Hematopoietic multipotent progenitor cell treated with erythropoietin and hydrocortisone succinate and interleukin-3 and kit ligand, for 15 days (in vitro differentiated cells): ENCODE measurements around the gene TNFRSF18.
"Not testable (repeated sequence)": the region's sequence is repeated elsewhere in the genome, so short reads cannot be mapped to it uniquely, and the experiment has no call there.

ENCODE experiments used
- DNase-seq: peaks from one replicate; pipeline ENCODE4 v3.0.0-alpha.2; 2015; ENCODE audit warnings: low spot score

The TNFRSF18 gene

DNA sequence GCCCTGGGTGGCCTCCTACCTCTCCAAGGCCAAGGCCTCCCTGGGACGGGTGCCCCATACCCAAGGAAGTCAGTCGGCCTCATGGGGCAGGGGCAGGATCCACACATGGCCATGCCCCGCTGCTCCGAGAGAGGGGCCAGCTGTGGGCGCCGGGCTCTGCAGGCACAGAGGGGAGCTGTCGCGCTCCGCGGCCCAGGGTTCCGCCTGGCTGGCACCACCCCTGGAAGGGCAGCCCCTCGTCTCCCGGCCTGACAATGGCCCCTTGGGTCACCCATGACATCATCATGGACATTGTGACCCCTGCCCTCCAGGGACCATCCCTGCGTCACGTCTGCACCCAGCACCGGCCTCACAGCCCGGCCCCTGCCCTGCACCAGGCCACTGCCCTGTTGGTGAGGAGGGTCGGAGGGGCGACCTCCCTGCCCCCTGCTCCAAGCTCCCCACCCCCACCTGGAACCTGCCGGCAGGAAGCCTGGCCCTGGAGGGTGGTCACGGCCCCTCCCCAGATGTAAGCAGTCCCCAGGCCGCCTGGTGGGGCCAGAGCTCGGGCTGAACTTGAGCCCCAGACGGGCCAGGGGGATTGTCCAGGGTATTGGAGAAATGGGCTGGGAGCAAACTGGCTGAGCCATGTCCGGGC is 26.9 kb downstream of the TNFRSF18 start:
- DNase-seq: no peak

DNA sequence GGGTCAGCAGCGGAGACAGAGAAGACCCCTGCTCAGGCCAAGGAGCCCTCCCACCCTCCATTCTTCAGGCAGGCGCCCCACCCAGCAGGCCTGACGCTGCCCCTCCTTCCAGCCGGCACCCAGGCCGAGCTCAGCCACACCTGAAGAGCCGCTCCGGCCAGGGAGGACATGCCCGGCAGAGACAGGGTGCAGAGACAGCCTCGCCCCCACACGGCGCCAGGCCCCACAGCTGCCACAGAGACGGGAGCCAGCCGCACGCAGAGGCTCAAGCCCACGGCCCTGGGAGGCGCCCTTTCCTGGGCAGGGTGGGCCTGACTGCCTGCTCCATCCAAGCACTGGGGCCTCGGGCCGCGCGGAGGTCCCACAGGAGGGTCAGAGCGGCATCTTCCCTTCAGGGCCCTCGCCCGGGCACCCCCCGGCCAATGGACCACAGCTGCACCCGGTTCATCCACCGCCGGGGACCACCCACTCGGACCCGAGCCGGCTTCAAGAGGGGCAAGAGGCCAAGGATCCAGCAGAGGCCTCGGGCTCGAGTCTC is 27.5 kb downstream of the TNFRSF18 start:
- no peak for DNase-seq

DNA sequence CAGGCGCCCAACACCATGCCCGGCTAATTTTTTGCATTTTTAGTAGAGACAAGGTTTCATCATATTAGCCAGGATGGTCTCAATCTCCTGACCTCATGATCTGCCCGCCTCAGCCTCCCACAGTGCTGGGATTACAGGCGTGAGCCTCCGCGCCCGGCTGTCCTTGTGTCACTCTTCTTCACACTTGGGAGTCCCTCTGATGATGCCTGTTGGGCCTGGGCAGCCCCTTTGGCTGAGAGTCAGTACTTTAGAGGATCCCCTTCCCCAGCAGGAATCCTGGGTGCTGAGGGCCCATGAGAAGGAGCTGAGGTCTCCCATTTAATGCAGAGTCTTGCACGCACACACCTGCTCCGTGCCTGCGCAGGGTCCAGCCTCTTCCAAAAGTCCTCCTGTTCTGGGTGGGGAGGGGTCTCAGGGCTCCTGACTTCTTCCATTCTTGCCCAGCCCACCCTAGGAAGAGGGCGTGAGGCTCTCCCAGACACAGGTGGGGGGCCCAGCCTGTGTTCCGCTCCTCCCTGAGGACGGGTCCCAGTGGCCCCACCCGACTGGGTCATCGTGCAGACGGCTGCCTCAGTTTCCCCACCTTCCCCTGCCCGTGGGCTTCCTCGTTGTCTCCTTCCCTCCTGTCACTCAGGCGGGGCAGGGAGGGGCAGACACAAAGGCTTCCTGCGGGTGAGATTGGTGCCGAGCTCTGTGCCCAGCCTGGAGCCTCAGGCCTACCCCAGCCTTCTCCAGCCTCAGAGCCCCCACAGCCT is 28.8 kb downstream of the TNFRSF18 start:
- no peak for DNase-seq

DNA sequence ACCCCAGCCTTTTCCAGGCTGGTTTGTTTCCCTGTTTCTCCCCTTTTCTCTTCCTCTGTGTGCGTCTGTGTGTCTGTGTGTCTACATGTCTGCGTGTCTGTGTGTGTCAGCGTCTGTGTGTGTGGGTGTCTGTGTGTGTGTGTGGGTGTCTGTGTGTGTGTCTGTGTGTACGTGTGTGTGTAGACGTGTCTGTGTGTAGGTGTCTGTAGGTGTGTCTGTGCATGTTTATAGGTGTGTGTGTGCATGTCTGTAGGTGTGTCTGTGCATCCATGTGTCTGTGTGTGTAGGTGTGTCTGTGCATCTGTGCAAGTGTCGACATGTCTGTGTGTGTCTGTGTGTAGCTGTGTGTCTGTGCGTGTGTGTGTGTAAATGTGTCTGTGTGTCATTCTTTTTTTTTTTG is 29.5 kb downstream of the TNFRSF18 start:
- DNase-seq: no peak

DNA sequence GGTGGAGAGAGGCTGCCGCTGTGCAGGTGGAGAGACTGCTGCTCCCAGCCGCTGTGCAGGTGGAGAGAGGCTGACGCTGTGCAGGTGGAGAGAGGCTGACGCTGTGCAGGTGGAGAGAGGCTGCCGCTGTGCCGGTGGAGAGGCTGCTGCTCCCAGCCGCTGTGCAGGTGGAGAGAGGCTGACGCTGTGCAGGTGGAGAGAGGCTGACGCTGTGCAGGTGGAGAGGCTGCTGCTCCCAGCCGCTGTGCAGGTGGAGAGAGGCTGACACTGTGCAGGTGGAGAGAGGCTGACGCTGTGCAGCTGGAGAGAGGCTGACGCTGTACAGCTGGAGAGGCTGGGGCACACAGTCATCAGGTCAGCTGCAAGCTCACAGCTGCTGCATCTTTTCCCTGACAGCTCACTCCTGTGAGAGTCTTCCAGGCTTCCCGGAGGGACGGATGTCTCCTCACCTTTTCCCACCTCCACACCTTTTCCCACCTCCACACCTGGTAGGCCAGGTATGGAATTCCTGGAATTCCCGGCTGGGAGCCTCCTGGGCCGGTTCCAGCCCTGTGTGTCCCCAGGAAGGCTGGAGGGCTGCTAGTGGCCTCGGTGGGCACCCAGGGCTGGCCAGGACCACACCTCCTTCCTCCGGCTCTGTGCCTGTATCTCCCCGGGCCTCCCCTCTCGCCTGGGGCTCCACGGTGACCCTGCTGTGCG is 30.2 kb downstream of the TNFRSF18 start:
- DNase-seq: not testable (repeated sequence)

DNA sequence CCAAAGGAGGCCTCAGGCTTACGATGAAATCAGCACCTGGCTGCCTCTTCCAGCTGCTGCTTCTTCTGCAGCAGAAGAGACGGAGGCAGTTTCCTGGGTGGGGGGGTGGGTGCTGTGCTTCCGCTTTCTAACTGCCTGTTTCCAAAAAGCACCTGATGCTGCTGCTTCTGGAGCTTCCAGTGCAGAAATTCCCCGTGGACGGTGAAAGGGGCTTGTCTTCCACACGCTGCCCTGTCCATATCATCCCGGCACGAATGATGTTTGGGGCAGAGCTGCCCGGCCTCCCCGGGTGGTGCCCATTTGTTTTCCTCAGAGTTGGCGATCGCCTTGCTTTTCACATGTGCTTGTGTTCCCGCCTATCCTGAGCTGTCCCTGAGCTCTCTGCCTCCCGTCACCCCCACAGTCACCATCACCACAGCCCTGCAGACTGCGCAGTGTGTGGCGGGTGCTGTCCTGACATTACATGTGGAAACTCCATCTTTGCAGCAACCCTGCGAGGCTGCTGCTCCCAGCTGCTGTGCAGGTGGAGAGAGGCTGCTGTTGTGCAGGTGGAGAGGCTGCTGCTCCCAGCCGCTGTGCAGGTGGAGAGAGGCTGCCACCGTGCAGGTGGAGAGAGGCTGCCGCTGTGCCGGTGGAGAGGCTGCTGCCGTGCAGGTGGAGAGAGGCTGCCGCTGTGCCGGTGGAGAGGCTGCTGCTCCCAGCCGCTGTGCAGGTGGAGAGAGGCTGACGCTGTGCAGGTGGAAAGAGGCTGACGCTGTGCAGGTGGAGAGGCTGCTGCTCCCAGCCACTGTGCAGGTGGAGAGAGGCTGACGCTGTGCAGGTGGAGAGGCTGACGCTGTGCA is 30.9 kb downstream of the TNFRSF18 start:
- DNase-seq: no peak

DNA sequence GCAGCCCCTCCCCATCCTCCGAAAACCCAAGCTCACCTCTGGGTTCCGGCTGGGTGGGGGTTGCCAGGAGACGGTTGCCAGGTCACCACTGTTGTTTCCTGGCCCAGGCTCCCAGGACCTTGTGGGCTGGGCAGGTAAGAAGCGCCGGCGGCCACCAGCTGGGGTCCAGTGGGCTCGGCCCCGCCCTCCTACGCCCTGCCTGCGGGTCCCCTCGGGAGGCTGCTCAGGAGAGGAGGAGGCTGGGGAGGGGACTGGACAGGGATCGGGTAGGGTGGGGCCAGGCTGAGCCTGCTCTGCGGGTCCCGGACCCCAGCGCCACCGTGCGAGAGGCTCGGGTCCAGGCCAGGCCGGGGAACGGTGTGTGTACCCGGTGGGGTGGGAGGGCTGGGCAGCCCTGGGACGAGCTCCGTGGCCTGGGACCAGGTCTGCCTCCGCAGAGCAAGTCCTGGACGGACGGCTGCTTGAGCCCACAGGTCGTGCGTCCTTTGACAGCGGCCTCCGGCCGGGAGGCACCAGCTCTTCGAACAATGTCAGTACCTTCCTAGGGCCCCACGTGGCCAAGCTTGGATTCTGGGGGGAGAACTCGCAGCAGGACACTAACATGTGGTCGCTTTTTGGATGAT is 32.5 kb downstream of the TNFRSF18 start, which contains the start of gene TTLL10:
Gene TTLL10 (plus strand): TSS at position 88 of the 623 bp plus-strand sequence. CDS start 5,336 bp downstream, outside the sequence.
- no peak for DNase-seq

DNA sequence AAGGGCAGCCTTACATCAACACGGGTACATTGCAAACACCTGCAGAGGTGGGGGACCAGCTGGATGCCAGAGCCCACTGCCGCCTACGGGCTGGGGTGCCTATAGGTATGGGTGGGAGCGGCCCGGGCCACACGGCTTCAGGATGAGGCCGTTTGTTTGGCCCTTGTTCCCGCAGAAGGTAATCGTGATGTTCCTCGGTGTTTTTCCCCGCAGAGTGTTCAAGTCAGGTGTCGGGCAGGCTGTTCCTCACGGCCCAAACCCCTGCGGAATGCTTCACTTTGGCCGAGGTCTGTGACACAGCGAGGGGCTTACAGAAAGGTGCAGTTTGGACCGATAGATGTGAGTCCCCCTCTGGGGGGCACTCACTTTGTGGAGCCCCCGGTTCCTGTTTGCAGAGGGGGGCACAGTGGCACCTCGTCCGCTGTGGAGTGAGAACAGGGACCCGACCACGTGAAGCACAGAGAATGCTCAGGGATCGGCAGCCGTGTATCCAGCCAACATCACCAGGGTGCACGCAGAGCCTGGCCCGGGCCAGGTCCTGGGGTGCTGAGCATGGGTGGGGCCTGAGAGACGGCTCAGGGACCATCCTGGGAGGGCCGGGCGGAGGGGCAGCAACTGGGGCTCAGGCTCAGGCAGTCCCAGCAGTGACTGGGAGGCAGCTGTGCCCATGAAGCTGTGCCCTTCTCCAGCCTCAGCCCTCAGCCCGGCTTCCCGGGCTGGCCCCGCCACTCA is 33.2 kb downstream of the TNFRSF18 start:
- no peak for DNase-seq

DNA sequence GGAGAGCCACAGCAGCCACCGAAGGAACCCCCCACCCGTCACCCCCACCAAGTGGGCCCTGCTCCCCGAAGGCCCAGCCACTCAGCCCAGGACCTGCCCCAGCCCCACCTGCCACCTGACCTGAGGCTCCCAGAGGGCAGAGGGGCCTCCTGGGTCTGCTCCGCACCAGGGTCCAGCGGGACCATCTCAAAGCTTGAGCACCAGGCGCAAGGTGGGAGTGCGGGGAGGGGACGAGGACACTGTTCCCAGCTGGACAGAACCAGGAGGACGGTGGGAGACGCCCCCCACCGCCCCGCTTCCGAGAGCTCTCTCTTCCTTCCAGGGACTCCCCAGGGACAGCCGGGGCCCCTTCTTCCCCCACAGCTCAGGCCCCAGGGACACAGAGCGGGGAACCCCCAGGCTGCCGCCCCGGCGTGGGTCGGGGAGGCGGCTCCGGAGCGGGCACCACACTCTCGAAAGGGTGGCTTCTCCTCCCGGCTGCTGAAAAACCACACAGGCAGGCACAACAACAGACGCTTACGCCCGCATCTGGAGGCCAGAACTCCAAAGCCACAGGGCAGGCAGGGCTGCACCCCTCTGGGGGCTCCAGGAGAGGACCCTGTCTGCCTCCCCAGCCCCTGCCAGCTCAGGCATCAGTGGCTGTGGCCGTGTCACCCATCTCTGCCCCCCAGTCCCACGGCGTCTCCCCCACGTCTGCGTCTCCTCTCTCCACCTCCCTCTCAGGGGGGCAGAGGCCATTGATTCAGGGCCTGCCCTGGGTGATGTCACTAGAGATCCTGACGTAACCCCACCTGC is 34.6 kb downstream of the TNFRSF18 start:
- no peak for DNase-seq

DNA sequence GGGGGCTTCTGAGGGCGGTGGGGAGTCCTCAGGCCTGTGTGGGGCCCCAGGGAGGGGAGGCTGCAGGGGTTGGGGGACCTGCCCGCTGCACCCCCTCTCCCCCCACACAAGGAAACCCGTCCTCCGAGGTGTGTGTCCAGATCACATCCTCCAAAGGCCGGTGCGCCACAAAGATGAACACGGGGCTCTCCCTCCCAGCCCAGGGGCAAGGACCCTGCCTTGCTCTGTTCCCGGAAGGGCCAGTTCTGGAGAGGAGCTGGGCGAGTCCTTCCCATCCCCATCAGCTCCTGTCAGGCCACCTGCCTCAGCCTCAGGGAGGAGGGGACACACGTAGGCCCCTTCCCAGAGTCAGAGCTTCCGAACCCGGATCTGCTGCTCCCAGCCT is 35.2 kb downstream of the TNFRSF18 start:
- no peak for DNase-seq

DNA sequence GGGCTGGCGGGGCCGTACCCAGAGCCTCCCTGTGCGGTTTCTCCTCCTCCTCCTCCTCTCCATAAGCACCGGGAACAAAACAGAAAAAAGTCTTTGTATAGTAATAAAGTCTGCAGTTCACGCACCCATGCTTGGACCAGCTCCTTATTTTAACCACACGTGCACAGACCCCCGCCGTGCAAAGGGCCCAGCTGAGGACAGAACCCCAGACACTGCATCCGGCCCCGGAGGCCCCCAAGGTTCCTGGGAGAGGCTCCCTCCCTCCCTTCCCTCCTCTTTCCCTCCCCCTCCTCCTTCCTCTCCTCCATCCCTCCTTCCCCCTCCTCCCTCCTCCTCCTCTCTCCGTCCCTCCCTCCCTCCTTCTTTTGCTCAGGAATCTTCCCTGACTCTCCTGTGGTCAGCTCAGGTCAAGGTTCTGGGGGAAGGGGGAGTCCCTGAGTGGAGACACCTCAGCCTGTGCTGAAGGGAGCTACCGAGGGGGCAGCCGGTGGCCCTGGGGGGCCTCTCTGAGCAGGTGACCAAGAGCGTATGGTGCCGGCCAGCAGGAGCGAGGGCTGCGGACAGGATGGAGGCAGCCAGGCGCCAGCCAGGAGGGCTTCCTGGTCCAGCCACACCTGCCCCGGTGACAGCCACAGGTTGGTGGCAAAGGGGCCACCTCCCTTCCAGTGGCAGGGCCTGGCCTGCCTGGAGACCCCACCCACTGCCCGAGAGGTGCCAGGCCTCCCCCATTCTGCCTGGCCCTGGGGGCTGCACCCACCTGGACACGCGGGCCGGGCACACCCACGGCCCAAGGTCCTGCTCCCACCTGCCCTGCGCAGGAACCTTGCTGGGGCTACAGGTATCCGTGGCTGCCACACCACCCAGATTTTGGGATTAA is 35.9 kb downstream of the TNFRSF18 start:
- DNase-seq: no peak

DNA sequence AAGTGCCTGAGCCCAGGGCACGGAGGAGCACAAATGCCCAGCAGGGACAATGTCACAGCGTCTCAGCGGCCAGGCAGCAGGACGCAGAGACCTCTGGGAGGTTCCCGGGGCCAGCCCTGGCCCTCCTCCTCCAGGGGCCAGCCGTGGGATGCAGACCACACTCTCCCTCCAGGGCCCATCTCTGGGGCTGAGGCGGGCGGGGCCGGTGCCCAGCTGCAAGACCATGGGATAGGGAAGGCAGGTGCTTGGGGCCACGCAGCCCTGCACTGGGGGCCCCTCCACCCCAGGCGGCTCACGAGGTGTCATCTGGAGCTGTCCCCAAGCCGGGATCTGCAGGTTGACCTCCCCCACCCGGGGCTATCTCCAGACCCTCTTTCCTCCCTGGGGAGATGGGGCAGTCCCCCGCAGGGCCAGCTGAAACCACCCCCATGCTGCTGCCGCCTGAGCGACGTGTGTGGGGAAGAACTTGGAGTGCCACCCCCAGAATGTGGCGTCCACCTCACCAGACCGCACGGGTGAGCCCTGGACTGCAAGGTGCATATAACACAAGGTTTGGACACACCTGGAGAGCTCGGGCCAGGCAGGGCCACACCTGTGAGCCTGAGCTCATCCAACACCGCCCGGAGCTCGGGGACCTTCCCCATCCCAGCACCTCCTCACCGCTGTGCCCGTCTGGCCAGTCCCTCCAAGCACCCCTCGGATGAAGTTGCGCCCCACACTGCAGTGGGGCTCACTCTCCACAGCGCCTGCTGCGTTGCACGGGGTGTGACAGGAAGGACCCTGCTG is 36.8 kb downstream of the TNFRSF18 start:
- DNase-seq: no peak

DNA sequence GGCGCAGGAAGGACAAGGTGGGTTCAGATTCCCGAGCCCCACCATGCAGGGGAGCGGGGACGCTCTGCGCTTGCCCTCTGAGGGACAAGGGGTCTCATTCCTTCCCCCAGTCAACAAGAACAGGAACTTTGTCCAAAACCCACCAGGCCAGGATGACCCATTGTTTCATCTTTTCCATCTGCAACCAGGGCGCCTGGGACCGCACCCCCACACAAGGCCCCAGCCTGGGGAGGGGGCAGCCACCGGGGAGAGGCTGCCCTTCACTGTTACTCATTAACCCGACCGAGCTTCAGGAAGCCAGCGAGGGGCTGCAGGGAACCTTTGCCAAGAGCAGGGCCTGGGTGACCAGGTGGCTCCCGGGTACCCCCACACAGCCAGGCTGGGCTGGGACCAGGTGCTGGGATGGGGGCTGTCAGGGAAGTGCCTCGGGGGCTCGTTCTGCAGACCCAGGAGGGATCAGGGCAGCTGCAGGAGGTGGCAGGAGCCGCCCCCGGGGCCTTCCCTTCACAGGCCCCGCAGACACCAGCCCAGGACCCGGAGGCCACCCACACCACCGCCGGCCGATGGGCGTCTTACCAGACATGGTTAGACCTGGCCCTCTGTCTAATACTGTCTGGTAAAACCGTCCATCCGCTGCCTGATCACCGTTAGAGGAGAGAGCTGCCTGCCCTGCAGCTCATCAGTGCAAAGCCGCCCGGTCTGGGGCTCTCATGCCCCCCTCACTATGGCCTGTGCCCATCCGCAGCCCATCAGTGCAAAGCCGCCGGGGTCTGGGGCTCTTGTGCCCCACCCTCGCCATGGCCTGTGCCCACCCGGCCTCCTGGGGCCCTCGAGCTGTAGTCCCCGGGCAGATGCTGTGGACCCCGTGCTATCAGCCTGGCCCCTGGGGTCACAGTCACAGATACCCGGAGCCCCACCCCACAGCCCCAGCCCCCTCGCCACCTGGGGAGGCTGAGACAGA is 37.7 kb downstream of the TNFRSF18 start:
- DNase-seq: no peak

DNA sequence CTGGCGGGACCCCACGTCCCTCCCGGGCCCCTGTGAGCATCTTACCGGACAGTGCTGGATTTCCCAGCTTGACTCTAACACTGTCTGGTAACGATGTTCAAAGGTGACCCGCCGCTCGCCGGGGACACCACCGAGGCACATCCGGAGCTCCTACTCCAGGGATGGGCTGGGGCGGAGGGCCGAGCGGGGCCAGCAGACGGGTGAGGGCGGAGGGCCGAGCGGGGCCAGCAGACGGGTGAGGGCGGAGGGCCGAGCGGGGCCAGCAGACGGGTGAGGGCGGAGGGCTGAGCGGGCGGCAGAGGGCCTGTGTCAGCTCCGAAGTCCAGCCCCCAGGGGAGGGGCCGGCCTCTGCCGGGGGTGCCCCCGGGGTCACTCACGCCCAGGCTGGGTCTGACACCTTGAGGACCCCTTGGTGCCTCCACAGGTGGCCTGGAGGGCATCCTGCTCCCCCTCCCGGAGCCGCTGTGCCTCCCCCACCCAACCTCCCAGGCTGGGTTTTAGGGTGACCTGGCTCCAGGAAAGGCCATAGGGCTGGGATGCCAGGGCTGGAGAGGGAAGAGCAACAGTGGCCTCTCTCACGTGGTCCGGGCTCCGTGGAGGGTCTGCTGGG is 38.4 kb downstream of the TNFRSF18 start:
- DNase-seq: no peak

DNA sequence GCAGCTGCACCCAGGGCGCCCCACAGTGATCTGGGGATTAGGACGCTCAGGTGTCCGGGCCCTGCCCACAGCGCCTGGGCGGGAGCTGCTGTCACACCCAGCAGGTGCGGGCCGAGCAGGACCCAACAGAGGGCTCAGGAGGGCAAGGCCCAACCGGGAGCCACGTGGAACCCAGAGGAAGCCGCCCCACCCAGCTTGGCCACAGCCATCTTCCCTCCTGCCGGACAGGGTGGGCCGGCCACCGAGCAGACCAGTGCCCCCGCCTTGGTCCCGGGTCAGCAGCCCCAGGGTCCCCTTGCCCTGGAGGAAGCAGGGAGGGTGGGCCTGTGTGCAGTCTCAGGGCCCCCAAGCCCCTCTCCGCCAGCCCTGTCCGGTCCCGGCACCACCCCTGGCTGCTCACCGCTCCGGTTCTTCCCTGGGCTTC is 39.0 kb downstream of the TNFRSF18 start:
- DNase-seq: no peak

DNA sequence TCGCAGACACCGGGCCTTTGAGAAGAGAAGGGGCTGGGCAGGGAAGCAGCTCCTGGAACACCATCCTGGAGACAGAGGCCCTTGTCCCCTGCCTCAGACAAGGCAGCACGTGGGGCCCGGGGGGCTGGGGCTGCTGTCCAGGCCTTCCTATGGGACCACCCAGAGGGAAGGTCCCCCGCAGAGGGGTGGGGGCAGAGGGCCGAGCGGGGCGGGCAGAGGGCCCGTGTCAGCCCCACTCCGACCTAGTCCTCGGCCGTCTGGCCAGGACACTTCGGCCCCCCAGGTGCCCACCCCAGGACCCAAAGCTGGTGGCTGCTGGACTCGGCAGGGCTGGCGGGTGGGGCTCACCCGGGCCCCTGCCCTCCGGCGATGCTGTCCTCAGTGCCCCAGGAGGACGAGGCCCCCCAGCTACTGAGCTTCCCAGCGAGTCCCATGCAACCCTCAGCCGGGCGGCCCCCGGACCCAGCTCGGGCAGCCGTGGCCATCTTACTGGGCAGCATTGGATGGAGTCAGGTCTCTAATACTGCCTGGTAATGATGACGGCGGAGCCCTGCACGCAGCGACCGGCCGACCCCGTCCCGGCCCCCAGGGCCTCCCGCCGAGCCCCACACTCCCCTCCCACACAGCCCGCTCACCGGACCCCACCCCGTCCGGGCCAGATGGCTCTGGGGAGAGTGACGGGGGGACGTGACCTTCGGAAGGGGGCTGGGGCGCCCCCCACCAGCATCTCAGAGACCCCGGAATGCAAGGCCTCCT is 39.6 kb downstream of the TNFRSF18 start:
- no peak for DNase-seq
